Stimulated activated CD4-positive, alpha-beta T cell treated with anti-CD3 and anti-CD28 coated beads, Interleukin-15, amount 100 ng/mL, for 24 hours (primary cell): ENCODE results near the gene PREX1.
"Not testable (repeated sequence)": the region's sequence is repeated elsewhere in the genome, so short reads cannot be mapped to it uniquely, and the experiment has no call there.

Experiments used
- DNase-seq: peaks from one replicate; pipeline ENCODE4 v3.0.0-alpha.2; 2020

PREX1 gene

GRCh38 chr20:48614593-48615274 is 213.1 kb downstream of the PREX1 start:
- no peak for DNase-seq

GRCh38 chr20:48613926-48614325 is 213.9 kb downstream of the PREX1 start:
- no peak for DNase-seq

GRCh38 chr20:48612335-48612734 is 215.5 kb downstream of the PREX1 start:
- DNase-seq: no peak

DNA sequence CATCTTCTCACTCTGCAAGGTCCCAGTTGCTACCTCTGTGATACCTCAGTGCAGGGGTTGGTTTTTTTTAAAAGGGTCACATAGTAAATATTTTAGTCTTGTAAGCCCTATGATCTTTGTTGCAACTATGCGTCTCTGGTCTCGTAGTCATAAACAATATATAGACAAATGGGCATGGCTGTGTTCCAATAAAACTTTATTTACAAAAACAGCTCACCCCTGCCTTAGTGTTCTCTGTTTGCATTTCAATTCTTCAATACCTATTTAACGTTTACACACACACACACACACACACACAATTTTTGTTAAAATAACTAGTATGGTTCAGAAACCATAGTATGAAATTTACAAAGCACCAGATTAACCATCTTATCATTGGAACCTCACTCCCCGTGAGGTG is 216.8 kb downstream of the PREX1 start:
- no peak for DNase-seq

DNA sequence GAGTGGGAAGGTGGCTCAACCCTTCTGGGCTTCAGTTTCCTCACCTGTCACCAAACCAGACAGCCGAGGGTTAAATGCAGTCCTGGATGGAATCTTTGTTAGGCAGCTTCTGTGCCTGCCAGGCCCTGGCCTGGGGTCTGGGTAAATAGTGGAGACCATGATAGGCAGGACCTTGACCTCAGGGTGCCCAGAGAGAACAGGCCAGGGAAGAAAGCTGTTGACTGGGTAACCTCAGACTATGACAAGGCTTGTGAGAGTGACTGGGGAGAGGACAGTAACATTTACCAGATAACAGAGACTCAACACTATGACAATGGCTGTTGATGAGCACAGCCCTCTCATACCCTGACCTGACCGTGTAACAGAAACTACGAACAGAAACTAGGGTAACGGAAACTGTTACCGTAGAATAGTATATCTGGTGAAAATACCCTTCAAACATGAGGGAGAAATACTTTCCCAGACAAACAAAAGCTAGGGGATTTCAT is 218.3 kb downstream of the PREX1 start:
- no peak for DNase-seq

DNA sequence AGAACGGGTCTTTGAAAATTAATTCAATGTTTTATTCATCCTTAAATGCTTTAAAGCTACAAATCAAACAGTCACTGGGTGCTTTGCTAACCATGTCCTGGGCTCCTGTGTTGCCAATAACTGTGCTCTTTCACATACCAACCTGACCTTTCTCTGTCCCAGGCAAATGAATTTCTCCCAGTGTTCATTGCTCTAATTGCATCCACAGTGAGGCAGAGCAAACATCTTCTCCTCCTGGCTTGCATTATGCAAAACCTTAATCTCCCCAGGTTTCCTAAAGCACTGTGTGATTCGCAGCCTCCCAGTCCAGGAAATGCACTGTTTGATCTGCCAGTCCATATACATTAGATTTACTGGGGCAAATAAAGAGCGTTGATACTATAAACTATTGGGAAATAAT is 219.0 kb downstream of the PREX1 start:
- DNase-seq: no peak

DNA sequence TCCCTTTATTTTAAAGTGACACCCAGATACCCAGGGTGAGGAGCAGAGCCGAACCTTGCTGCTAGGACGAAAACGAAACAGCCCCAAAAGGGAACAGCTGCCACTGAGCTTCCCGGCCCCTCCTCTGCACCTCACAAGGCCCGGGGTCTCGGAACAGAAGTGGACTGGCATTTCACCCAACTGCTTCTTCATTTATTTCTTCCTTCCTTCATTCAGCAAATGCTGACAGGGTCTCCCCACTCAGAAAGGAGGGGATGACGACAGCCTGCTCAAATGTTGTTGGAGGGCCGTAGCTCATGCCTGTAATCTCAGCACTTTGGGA is 220.3 kb downstream of the PREX1 start:
- DNase-seq: no peak

DNA sequence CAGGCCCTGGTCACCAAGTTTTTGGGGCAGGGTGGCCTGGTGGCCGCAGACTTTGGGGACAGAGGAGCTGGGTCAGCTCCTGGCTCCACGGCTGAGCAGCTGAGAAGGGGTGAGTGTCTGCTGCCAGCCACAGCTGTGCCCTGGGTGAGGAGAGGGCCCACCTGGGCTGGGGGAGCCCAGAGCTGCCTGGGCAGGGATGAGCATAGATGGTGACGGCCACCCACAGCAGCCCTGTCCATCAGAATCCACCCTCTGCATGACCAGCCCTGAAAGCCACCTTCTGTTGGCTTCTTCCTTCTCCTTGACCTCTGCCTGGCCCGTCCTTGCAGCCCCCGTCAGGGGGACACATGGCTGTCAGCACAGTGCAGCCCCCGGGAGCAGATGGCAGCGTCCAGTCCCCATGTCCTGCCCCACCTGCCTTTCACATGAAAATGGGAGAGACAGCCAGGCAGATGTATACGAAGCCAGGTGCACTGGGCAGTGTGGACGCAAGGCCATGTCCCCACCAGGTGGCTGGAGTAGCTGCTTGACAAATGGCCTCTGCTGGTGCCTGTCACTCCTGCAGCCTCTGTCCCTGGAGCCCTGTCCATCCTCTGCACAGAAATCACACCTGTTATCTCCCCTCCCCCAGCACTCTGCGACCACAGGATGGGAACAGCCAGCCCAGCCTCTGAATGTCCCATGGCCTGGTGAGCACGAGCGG is 220.8 kb downstream of the PREX1 start:
- DNase-seq: no peak

DNA sequence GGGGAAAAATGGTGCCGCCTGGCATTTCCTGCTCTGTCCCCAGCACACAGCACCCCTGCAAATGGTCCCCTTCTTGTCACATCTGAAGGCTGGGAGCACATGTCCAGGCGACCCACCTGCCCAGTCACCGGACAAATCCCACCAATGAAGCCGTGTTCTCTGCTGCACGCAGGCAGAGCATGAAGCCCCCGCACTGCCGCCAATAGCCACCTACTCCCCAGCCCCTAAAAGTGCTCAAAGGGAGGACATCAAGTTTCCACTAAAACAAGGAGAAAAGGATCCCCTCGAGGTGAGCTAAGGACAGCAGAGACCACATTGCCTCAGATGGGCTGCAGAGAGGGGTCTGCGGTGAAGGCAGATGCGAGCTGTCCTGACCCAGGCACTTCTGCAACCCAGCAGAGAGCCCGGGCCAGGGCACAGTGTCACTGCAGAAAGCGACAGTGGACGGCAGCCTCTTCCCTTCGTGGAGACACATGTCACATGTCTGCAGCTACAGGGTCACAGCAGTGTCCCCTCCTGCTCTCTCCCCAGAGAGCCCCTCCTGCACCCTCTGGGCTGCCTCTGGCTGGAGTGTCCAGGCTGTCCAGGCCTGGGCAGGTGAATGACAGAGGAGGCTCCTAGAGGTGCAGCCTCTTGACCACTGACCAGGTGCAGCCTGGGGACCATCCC is 221.5 kb downstream of the PREX1 start:
- no peak for DNase-seq

DNA sequence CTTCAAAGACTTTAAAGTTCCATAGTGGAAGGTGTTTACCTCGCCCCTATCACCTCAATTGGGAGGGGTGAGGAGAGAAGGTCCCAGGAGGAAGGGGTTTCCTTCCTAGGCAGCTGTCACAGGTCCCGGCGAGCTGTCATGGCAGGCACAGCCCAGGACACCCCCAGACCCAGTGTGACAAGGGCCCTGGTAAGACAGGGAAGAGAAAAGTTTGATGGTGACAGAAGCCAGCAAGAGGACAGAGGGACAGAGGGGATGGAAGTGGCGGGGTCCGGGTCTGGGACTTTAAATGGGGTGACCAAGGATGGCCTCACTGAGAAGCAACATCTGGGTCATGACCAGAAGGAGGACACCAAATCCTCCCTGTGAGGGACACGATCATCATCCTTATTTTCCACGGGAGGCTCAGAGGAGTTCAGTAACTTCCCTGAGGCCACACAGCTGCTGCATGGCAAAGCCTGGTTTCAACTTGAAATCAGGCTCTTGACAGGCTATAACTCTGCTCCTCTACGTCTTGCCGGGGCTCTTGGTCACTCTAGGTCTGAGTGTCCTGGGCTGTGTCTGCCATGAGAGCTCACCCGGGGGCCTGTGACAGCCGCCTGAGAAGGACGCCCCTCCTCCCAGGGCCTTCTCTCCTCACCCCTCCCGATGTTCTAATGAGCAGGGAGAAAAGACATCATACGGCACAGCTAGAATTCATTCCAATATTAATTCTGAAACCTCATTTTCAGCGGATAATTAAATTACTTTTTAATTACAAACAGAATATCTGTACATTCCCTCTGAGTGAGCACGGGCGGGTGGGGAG is 222.2 kb downstream of the PREX1 start:
- DNase-seq: no peak

DNA sequence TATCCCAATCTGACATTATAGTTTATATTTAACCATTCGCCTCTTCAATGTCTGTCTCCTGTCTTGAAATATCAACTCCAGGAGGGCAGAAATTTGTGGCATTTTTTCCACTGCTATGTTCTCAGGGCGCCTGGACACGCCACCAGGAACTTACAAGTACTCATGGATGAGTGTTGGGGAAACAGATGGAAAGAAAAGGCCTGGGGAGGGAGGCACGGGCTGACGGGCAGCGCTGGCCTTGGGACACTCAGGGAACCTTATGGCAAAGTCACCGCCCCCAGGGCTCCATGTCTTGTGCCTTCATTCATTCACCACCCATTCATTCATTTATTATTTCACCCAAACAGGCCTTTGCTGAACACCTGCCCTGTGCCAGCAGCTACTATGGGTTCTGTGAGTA is 222.9 kb downstream of the PREX1 start:
- no peak for DNase-seq

GRCh38 chr20:48604426-48604825 is 223.4 kb downstream of the PREX1 start:
- DNase-seq: no peak

- no peak for DNase-seq
Observed at GRCh38 chr20:48603819-48604405, 223.9 kb downstream of the PREX1 start.

DNA sequence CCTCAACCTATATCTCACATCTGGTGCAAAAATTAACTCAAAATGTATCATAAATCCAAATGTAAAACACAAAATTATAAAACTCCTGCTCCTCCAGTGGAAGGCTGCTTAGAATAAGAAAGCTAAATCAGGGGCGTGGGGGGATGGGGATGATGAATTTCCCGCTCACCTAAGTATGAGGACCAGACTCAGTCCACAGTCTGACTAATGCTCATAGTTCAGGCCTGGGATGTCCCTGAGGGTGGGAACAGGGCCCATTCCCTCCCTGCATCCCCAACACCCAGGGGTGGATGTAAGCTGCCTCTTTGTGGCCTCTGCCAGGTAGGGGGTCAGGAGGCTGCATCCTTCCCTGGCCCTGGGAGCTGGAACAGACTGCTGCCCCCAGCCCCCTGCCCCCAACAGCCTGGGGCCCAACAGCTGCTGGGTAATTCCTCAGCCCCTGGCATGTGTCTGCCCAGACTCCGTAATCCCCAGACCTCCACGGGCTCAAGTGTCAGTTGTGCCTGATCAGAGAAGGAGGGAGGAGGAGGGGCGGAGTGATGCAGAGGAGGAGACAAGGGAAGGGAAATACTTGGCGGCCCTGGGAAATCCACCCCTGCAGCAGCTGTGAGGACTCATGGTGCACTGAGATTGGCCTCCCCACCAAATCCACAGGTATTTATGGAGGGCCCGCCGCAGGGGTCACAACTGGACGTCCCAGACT is 224.5 kb downstream of the PREX1 start:
- DNase-seq: no peak

GRCh38 chr20:48601798-48602197 is 226.0 kb downstream of the PREX1 start:
- no peak for DNase-seq

- DNase-seq: no peak
Observed at GRCh38 chr20:48600470-48600945, 227.3 kb downstream of the PREX1 start.

DNA sequence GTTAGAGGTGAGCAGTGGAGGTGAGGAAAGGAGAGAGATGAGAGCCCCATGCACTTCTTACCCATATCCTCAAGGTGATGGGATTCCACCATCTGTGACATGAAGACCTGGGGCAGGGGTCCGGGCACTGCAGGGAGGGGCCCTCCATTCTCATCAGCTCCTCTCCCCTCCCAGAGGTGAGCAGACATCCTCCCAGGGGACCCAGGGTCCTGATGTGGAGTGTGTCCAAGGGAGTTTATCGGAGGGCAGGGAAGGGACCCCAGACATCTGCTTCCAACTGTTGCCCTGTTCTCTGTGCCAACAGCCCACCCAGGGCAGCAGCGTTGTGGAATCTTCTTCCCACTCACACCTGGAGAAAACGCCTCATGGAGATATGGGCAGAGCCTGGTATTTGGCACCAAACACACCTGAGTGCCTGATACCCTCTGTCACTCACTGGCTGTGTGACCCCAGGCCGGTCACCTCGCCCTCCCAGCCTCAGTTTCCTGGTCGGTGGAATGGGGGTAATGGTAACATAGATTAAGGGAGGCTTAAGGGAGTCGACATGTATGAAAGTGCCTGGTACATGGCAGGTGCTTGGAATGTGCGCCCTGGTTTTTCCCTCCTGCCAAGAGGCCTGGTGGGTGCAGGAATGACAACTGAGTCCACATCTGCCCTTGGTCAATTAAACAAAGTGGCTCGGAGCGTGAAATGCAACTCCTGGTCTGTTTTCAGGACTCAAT is 227.9 kb downstream of the PREX1 start:
- DNase-seq: no peak

GRCh38 chr20:48599106-48599747 is 228.6 kb downstream of the PREX1 start:
- no peak for DNase-seq

DNA sequence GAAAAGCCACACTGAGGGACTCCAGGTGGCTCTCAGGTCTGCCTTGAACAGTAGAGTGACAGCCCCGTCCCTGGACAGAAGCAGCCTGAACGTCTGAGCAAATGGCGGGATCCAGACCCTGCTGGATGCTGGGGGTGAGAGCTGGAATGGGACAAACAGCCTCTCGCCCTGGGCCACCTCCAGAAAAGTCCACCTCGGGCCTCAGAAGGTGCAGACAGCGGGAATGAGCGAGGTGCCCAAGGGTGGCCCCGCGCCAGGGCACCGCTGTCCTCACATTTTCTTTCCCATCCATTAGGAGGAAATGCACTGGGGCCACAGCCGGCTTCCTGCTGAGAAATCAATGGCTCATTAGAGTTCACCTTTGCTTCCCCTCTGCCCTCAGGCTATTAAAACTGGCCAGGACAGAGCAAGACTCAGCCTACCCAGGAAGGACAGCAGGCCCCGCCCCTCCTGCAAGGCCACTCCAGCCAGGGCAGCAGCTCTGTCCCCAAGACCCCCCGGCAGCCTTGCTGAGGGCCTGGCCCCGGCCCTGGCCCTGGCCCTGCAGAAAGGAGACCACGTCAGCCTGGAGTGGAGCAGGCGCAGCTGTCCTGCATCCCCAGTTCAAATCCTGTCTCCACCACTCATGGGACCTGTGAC is 229.4 kb downstream of the PREX1 start:
- not testable (repeated sequence) for DNase-seq
